Measurements from ENCODE around the gene CCL2.

DNA sequence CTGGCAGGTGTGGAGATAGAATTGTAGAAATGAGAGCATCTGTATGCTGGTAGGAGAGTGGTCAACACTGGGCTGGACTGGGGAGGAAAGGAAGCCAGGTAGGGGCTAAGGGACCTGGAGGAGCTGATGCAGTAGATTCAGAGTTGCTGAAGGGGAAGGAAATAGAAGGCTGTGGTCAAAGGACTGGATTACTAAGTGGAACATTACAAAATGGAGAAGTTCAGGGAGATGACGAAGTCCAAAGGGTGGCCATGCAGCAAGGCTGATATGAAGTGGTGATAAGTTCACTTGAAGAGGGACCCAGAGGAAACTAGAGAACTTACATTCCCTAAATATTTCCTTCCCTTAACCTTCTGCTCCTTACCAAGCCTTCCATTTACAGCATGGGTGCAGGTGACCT is 8.6 kb upstream of the CCL2 start:
- no peak for TF ChIP-seq POLR2A (IDR thresholded peaks at IDR 0.05)
- TF ChIP-seq, protein P1, sequence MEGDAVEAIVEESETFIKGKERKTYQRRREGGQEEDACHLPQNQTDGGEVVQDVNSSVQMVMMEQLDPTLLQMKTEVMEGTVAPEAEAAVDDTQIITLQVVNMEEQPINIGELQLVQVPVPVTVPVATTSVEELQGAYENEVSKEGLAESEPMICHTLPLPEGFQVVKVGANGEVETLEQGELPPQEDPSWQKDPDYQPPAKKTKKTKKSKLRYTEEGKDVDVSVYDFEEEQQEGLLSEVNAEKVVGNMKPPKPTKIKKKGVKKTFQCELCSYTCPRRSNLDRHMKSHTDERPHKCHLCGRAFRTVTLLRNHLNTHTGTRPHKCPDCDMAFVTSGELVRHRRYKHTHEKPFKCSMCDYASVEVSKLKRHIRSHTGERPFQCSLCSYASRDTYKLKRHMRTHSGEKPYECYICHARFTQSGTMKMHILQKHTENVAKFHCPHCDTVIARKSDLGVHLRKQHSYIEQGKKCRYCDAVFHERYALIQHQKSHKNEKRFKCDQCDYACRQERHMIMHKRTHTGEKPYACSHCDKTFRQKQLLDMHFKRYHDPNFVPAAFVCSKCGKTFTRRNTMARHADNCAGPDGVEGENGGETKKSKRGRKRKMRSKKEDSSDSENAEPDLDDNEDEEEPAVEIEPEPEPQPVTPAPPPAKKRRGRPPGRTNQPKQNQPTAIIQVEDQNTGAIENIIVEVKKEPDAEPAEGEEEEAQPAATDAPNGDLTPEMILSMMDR (IDR thresholded peaks at IDR 0.05) = no peak

Measured in Peyer's patch (tissue), 4 donors.